Measurements from ENCODE around the gene CTNNA2.

CTNNA2 gene

DNA sequence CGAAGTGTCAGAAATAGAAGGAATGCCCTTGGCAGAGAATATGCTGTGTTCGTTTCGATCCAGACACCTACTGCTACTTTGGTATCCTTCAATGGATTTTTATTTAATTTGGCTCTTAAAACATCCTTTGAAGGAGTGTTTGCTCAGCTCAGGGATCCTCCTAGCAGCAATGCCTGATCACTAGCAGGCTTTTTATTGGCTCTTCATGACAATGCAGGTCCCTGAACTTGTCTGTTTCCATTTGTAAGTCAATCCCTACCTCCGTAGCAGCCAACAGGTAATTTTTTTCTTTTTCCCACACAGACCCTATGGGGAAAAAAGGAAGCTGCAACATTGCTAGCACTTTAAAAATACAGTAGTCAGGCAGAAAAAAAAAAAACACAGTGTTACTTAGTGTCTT lies 1157.9 kb downstream of the CTNNA2 start:
- FAIRE-seq (no peak), DNase-seq (ENCODE audit: insufficient read length) (no peak)
- TF ChIP-seq POLR2A (IDR thresholded peaks at IDR 0.05; ENCODE audit: low read depth, low read length) (no peak), TAF1 (IDR thresholded peaks at IDR 0.05; ENCODE audit: borderline replicate concordance, low read depth, low read length) (no peak), POLR2AphosphoS5 (IDR thresholded peaks at IDR 0.05; ENCODE audit: low read depth, low read length) (no peak)

DNA sequence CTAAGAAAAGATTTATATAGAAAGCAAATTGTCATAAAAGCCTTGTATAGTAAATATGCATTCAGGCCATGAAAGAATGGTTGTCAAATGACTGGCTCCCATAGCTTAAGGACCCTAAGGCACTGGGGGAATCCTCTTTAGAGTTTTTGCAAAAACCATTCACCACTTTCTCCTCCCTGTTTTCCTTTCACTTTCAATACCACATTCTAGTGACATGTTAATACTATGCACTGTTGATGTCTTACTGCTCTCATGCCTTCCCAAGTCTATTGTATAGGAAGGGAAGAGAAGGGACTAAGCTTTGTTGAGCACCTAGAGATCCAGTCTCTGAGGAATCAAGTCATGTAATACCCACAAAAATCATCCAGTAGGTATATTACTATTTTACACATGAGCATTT lies 1174.7 kb downstream of the CTNNA2 start:
- TF ChIP-seq TAF1 (IDR thresholded peaks at IDR 0.05; ENCODE audit: borderline replicate concordance, low read depth, low read length), result no peak
- no peak for TF ChIP-seq POLR2AphosphoS5 (IDR thresholded peaks at IDR 0.05; ENCODE audit: low read depth, low read length)
- no peak for DNase-seq (ENCODE audit: insufficient read length)

DNA sequence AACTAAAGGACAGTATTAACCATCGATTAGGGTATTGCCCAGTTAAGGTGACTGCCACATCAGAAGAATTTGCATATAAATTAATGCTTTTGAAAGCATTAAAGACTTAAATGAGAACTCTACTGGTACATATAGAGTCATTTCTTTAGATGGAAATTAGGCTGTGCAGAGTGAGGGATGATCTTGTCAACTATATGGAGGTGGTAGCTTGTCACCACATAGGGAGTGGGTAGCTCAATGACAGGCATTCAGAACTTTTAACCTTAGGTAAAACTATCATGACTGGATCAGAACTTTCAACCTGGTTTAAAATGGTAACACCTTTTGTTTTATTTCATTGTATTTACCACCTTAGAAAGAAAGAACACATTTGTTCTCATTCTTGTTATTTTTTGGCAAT lies 1176.3 kb downstream of the CTNNA2 start:
- no peak for DNase-seq (ENCODE audit: insufficient read length)
- no peak for FAIRE-seq
- no peak for TF ChIP-seq POLR2AphosphoS5 (IDR thresholded peaks at IDR 0.05; ENCODE audit: low read depth, low read length)
- no peak for TF ChIP-seq POLR2A (IDR thresholded peaks at IDR 0.05; ENCODE audit: low read depth, low read length)
- TF ChIP-seq TAF1 (IDR thresholded peaks at IDR 0.05; ENCODE audit: borderline replicate concordance, low read depth, low read length), result no peak

More for the DNA sequence above, 1174.7 kb downstream of the CTNNA2 start:
- FAIRE-seq, result no peak
